Calu3 (cell line): ENCODE data around the gene HCAR1. TPM values are rescaled to one million over a fixed set of nuclear protein-coding genes. Genes with fewer than 3 reads are reported as not detected.

Source experiments
- BruUV-seq: library from RNA; stranded (reverse); fragments of 400-500 nt; replicated peaks from 2 replicates; lab custom pipeline; 2021; lab: Mats Ljungman, UMichigan
- CTCF ChIA-PET: fragments of 300-600 bp; sonication (Branson Sonifier 250); formaldehyde crosslinking; loops from one replicate; lab custom pipeline; 2022; ENCODE audit warnings: antibody characterized with exemption; lab: Charles Lee
- DNase-seq: peaks from one replicate; pipeline ENCODE4 v3.0.0; 2022
- H3K27ac Mint-ChIP-seq: one replicate; pipeline ENCODE4 v1.8.0; 2022; ENCODE audit warnings: mixed read lengths; ENCODE audit not compliant: unreplicated experiment
- H3K27me3 Mint-ChIP-seq: one replicate; pipeline ENCODE4 v1.8.0; 2022; ENCODE audit warnings: mixed read lengths; ENCODE audit not compliant: unreplicated experiment
- H3K36me3 Mint-ChIP-seq: one replicate; pipeline ENCODE4 v1.8.0; 2022; ENCODE audit warnings: mild to moderate bottlenecking, moderate library complexity, mixed read lengths; ENCODE audit not compliant: insufficient read depth, unreplicated experiment
- H3K4me1 Mint-ChIP-seq: one replicate; pipeline ENCODE4 v1.8.0; 2022; ENCODE audit warnings: mild to moderate bottlenecking, low read depth, mixed read lengths; ENCODE audit not compliant: unreplicated experiment
- H3K4me3 Mint-ChIP-seq: one replicate; pipeline ENCODE4 v1.8.0; 2022; ENCODE audit warnings: mild to moderate bottlenecking, low read depth, moderate library complexity, mixed read lengths; ENCODE audit not compliant: unreplicated experiment
- H3K9me3 Mint-ChIP-seq: one replicate; pipeline ENCODE4 v1.8.0; 2022; ENCODE audit warnings: low read depth, mixed read lengths; ENCODE audit not compliant: unreplicated experiment
- CTCF ChIP-seq: fragments of 200-600 bp; IDR thresholded peaks from one replicate; pipeline ENCODE4 v1.8.0; 2022; ENCODE audit warnings: antibody characterized with exemption; ENCODE audit not compliant: unreplicated experiment
- intact Hi-C: fragments of 100-400 bp; cut with micrococcal nuclease; formaldehyde crosslinking; loops from one replicate; pipeline ENCODE4 v1.10.0; 2022; ENCODE audit not compliant: unreplicated experiment
- total RNA-seq: library from RNA; stranded (reverse); gene quantifications from 2 replicates; pipeline ENCODE4 v1.2.3, GENCODE V29; 2022

Gene HCAR1
- total RNA-seq, 1 experiment from 2014 or later = 5.9 TPM

GRCh38 chr12:122743895-122744525 is 13.4 kb upstream of the HCAR1 start:
- H3K27me3 Mint-ChIP-seq = no peaks in the 10 kb centered on the region
- no peaks in the 10 kb centered on the region for H3K4me1 Mint-ChIP-seq
- intact Hi-C loops = no loop called here
- TF ChIP-seq CTCF = no peak
- CTCF ChIA-PET = interaction anchor here (0.7 kb wide), 1 partner anchor 16 kb away, joined by 3 read pairs; no protein-coding TSS in a partner anchor
- no peak overlapping the region for H3K27ac Mint-ChIP-seq
- DNase-seq = no peak
- no TSS peak for BruUV-seq
- no peaks in the 10 kb centered on the region for H3K9me3 Mint-ChIP-seq
- no peaks in the 10 kb centered on the region for H3K36me3 Mint-ChIP-seq
- H3K4me3 Mint-ChIP-seq = no peak overlapping the region

- no peaks in the 10 kb centered on the region for H3K27me3 Mint-ChIP-seq
- TF ChIP-seq CTCF = no peak
- H3K9me3 Mint-ChIP-seq = no peaks in the 10 kb centered on the region
- no peaks in the 10 kb centered on the region for H3K36me3 Mint-ChIP-seq
- H3K27ac Mint-ChIP-seq = no peak overlapping the region
- intact Hi-C loops = no loop called here
- no peak for DNase-seq
- BruUV-seq = no TSS peak
- CTCF ChIA-PET = no interaction called here
- no peaks in the 10 kb centered on the region for H3K4me1 Mint-ChIP-seq
- no peak overlapping the region for H3K4me3 Mint-ChIP-seq
Measured at GRCh38 chr12:122740351-122740750, 9.7 kb upstream of the HCAR1 start.

DNA sequence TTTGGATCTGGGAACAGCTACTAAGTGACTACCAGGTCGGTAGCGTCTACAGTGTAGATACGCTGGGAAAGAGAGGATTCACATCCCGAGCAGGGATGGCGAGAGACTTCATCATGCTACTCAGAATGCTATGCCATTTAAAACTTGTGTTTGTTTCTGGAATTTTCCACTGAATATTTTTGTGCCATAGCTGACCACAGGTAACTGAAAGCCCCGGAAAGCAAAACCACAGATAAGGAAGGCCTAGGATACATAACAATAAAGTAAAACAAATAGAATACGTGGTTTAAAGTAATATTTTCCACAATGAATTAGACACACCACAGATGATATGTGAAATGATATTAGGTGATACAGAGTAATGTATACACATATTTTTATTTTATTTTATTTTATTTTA is 7.9 kb upstream of the HCAR1 start:
- no peak for DNase-seq

GRCh38 chr12:122732611-122733010 is 2.0 kb upstream of the HCAR1 start:
- intact Hi-C loops = loop anchor here (5.0 kb wide), 2 partner anchors 80 to 95 kb away; no protein-coding TSS in a partner anchor
- DNase-seq = no peak
- no TSS peak for BruUV-seq
- Mint-ChIP-seq H3K4me3 (no peak overlapping the region), H3K9me3 (no peaks in the 10 kb centered on the region), H3K4me1 (peaks cover 26% of the 10 kb centered on the region), H3K27me3 (no peaks in the 10 kb centered on the region), H3K36me3 (peaks cover 18% of the 10 kb centered on the region), H3K27ac (no peak overlapping the region)
- CTCF ChIA-PET = interaction anchor here (1.0 kb wide), 1 partner anchor 92 kb away, joined by 3 read pairs; no protein-coding TSS in a partner anchor
- no peak for TF ChIP-seq CTCF

More for the DNA sequence above, 7.9 kb upstream of the HCAR1 start:
- no peak for TF ChIP-seq CTCF
- Mint-ChIP-seq H3K4me1 (no peaks in the 10 kb centered on the region), H3K36me3 (no peaks in the 10 kb centered on the region), H3K9me3 (no peaks in the 10 kb centered on the region), H3K27me3 (no peaks in the 10 kb centered on the region), H3K4me3 (no peak overlapping the region), H3K27ac (no peak overlapping the region)
- intact Hi-C loops = no loop called here
- CTCF ChIA-PET = no interaction called here
- BruUV-seq = no TSS peak
